Heart right ventricle (tissue), 16 donors: ENCODE measurements around the gene TXNRD2. TPM values are rescaled to one million over a fixed set of nuclear protein-coding genes. Genes with fewer than 3 reads are reported as not detected.

Source experiments
- ATAC-seq, 8 donors: fragments of 200-7000 bp; cut with Tn5 transposase; one replicate each; pipeline ENCODE4 v1.9.1; 2020; ENCODE audit warnings: mild to moderate bottlenecking in 8 of 8, moderate library complexity in 8 of 8, moderate number of reproducible peaks in 1 of 8
- DNase-seq, 2 donors: peaks; one replicate each; pipeline ENCODE4 v3.0.0-alpha.2; 2020
- H3K27ac ChIP-seq, 10 donors: fragments of 200-600 bp; sonication (generic) in 2 of 10; one replicate each; pipeline versions ENCODE4 v1.5.0 to v1.8.0; 2020 to 2022; ENCODE audit warnings: mild to moderate bottlenecking in 3 of 10
- H3K27me3 ChIP-seq, 7 donors: fragments of 200-600 bp; one replicate each; pipeline ENCODE4 v1.8.0; 2021 to 2022; ENCODE audit warnings: mild to moderate bottlenecking in 2 of 7
- H3K36me3 ChIP-seq, 9 donors: fragments of 200-600 bp; sonication (generic) in 1 of 9; one replicate each; pipeline versions ENCODE4 v1.5.0 to v1.8.0; 2020 to 2022; ENCODE audit warnings: mild to moderate bottlenecking in 2 of 9
- H3K4me1 ChIP-seq, 9 donors: fragments of 200-600 bp; sonication (generic) in 1 of 9; one replicate each; pipeline versions ENCODE4 v1.5.0 to v1.8.0; 2020 to 2022; ENCODE audit warnings: mild to moderate bottlenecking in 4 of 9
- H3K4me3 ChIP-seq, 10 donors: fragments of 200-600 bp; sonication (generic) in 2 of 10; one replicate each; pipeline versions ENCODE4 v1.5.0 to v1.8.0; 2020 to 2022; ENCODE audit warnings: mild to moderate bottlenecking in 7 of 10, moderate library complexity in 2 of 10
- H3K9me3 ChIP-seq, 11 donors: fragments of 200-600 bp in 10 of 11; sonication (generic) in 2 of 11; one replicate each; pipeline versions ENCODE4 v1.5.0 to v1.8.0; 2013 to 2022; ENCODE audit warnings: mild to moderate bottlenecking in 2 of 11, control low read depth in 1 of 11, moderate library complexity in 1 of 11
- CTCF ChIP-seq, 9 donors: fragments of 200-600 bp; sonication (generic) in 2 of 9; IDR thresholded peaks; one replicate each; pipeline versions ENCODE4 v1.5.0 to v1.8.0; 2021 to 2022; ENCODE audit warnings: antibody characterized with exemption in 9 of 9, mild to moderate bottlenecking in 5 of 9, moderate library complexity in 1 of 9
- WGBS, 2 donors: extraction: QIAGEN DNeasy Blood & Tissue Kit; methylation state at CpG; one replicate each; pipeline ENCODE4 v1.1.7; 2013; ENCODE audit warnings: inconsistent platforms in 1 of 2; 5-methylcytosine and 5-hydroxymethylcytosine counted together
- intact Hi-C, 10 donors: fragments of 100-400 bp; cut with DNase I; formaldehyde crosslinking; loops; one replicate each; pipeline versions ENCODE4 v1.11.1 to v1.14.2; 2022
- polyA plus RNA-seq, 2 donors: library from polyadenylated mRNA; stranded (reverse); fragments of 200-250 nt; gene quantifications; one replicate each; pipeline ENCODE4 v1.2.3, GENCODE V29; 2013
- total RNA-seq, 10 donors: library from RNA; stranded (reverse); fragmentation: NEBNext Ultra II Directional in 3 of 10; extraction: Animal tissue kit (Norgen Biotek cat#: 25700) in 3 of 10; gene quantifications; one replicate each; pipeline versions ENCODE4 v1.2.1 to v1.2.4, GENCODE V29; 2021 to 2023
- donor health status: Arrhythmogenic right ventricular cardiomyopathy.
- donor health status: ischemic (EF 13 %, LVEDD 7.1; RV severe dilation, severe dysfunction).
- donor health status: healthy with polysubstance abuse.
- donor health status: DM: no; HTN: yes; CAD: no.
- donor health status: DM: no; HTN: no; CAD: no.
- donor health status: ischemic (EF 25% LVEDD 6.9; RV normal size, moderate dysfunction).
- donor health status: ischemic (EF 25% LVEDD 5.7; RV mildly dilated, moderate dysfunction).
- donor health status: healthy.
- donor health status: DM: yes; HTN: yes; CAD: no.
- donor health status: Ischemic cardiomyopathy.
- donor health status: ischemic (EF 35%, LVEDD 5.7; RV mildly dilated, moderate dysfunction).
- donor health status: nonischemic (EF 11% LVEDD 7.7; RV severe dilation, severe dysfunction).
- donor health status: DM: yes; HTN: yes; CAD: no.
- donor health status: PGD.
- donor health status: ischemic (EF 29% LVEDD 5.4; RV normal size, mild dysfunction).
- donor health status: nonischemic (EF 23%, LVEDD 6.1; RV moderate dilation, normal function).

TXNRD2 gene
- total and polyA plus RNA-seq, 12 donors: 25.8 to 103 (median 35.0) TPM

GRCh38 chr22:19943082-19944026, 1.7 kb upstream of the TXNRD2 start:
- H3K4me1 ChIP-seq: peaks cover 24 to 71% (median 47%) of the 10 kb centered on the region in 9 donors
- peak overlapping the region in 9 of 10 donors; percentile 68 to 97 (median 90) for H3K4me3 ChIP-seq
- ATAC-seq (peak; percentile 9 to 75 (median 52)), DNase-seq (peak in 1 of 2 donors; percentile 30)
- intact Hi-C loops: no loop called here
- no peaks in the 10 kb centered on the region for H3K27me3 ChIP-seq
- H3K9me3 ChIP-seq: no peaks in the 10 kb centered on the region
- 51 to 53% methylated on average over 11 of the region's 11 CpGs for WGBS, 2 donors
- peaks cover 0 to 7% (median 0%) of the 10 kb centered on the region in 9 donors for H3K36me3 ChIP-seq
- peak in 1 of 9 donors; percentile 6 for TF ChIP-seq CTCF (IDR thresholded peaks at IDR 0.05)
- peak overlapping the region; percentile 85 to 98 (median 95) for H3K27ac ChIP-seq

GRCh38 chr22:19942157-19943081, 801 bp upstream of the TXNRD2 start:
- intact Hi-C loops: no loop called here
- peak overlapping the region; percentile 85 to 98 (median 95) for H3K27ac ChIP-seq
- peak in 1 of 2 donors; percentile 44 for DNase-seq

GRCh38 chr22:19940536-19941364, 868 bp downstream of the TXNRD2 start:
- Histone ChIP-seq H3K36me3 (peaks cover 0 to 11% (median 0%) of the 10 kb centered on the region in 9 donors), H3K27ac (peak overlapping the region; percentile 85 to 98 (median 95)), H3K4me3 (peak overlapping the region; percentile 68 to 97 (median 88)), H3K9me3 (peaks cover 0 to 5% (median 0%) of the 10 kb centered on the region in 11 donors), H3K4me1 (peaks cover 15 to 52% (median 35%) of the 10 kb centered on the region in 9 donors), H3K27me3 (no peaks in the 10 kb centered on the region)
- 73 to 77% methylated on average over 21 of the region's 21 CpGs for WGBS, 2 donors
- intact Hi-C loops: no loop called here
- DNase-seq: no peak
- no peak for TF ChIP-seq CTCF (IDR thresholded peaks at IDR 0.05)
- ATAC-seq: peak in 2 of 8 donors; percentile 7 to 33

More at GRCh38 chr22:19942157-19943081, 801 bp upstream of the TXNRD2 start:
- ATAC-seq: peak; percentile 43 to 70 (median 65)
- Histone ChIP-seq H3K36me3 (peaks cover 0 to 11% (median 0%) of the 10 kb centered on the region in 9 donors), H3K4me1 (peaks cover 20 to 62% (median 40%) of the 10 kb centered on the region in 9 donors), H3K4me3 (peak overlapping the region; percentile 68 to 97 (median 88)), H3K27me3 (no peaks in the 10 kb centered on the region), H3K9me3 (no peaks in the 10 kb centered on the region)
- TF ChIP-seq CTCF (IDR thresholded peaks at IDR 0.05): no peak
- 4% methylated on average over 8 of the region's 8 CpGs for WGBS, 2 donors
